Neural crest cell (in vitro differentiated cells): ENCODE results near the gene P2RY1. TPM values are rescaled to one million over a fixed set of nuclear protein-coding genes. Genes with fewer than 3 reads are reported as not detected.

Source experiments
- DNase-seq: peaks from one replicate; pipeline ENCODE4 v3.0.0; 2021; ENCODE audit warnings: low read depth, mixed read lengths, low spot score
- H3K27ac Mint-ChIP-seq: one replicate; pipeline ENCODE4 v1.8.0; 2021; ENCODE audit warnings: mild to moderate bottlenecking, mixed read lengths; ENCODE audit not compliant: unreplicated experiment
- H3K27me3 Mint-ChIP-seq: 2 replicates; pipeline ENCODE4 v1.8.0; 2021; ENCODE audit warnings: low read depth, mild to moderate bottlenecking, mixed read lengths
- H3K36me3 Mint-ChIP-seq: 2 replicates; pipeline ENCODE4 v1.8.0; 2021; ENCODE audit warnings: low read depth, mild to moderate bottlenecking, mixed read lengths
- H3K4me1 Mint-ChIP-seq: 2 replicates; pipeline ENCODE4 v1.8.0; 2021; ENCODE audit warnings: mixed read lengths
- H3K4me3 Mint-ChIP-seq: one replicate; pipeline ENCODE4 v1.8.0; 2021; ENCODE audit warnings: mild to moderate bottlenecking, mixed read lengths
- H3K9me3 Mint-ChIP-seq: 2 replicates; pipeline ENCODE4 v1.8.0; 2021; ENCODE audit warnings: mixed read lengths
- CTCF ChIP-seq: fragments of 200-600 bp; sonication (generic); conservative IDR thresholded peaks from 2 replicates; pipeline ENCODE4 v1.5.0; 2021; ENCODE audit warnings: antibody characterized with exemption, mild to moderate bottlenecking
- total RNA-seq: library from RNA; stranded (reverse); gene quantifications from 2 replicates; pipeline ENCODE4 v1.2.1, GENCODE V29; 2021

The P2RY1 gene
- total RNA-seq, 1 donor from 2014 or later = 9.0 TPM

GRCh38 chr3:152832046-152832445 lies 2.9 kb upstream of the P2RY1 start:
- Mint-ChIP-seq H3K36me3 (no peaks in the 10 kb centered on the region), H3K4me1 (peaks cover 22% of the 10 kb centered on the region), H3K4me3 (no peak overlapping the region), H3K27me3 (peaks cover 11% of the 10 kb centered on the region), H3K9me3 (no peaks in the 10 kb centered on the region), H3K27ac (no peak overlapping the region)
- DNase-seq = no peak
- TF ChIP-seq CTCF = no peak

GRCh38 chr3:152833089-152833488 lies 1.8 kb upstream of the P2RY1 start:
- Mint-ChIP-seq H3K27me3 (peaks cover 11% of the 10 kb centered on the region), H3K27ac (no peak overlapping the region), H3K4me3 (peak overlapping the region; percentile 18), H3K4me1 (peaks cover 32% of the 10 kb centered on the region), H3K9me3 (no peaks in the 10 kb centered on the region), H3K36me3 (peaks cover 4% of the 10 kb centered on the region)
- TF ChIP-seq CTCF = no peak
- no peak for DNase-seq

DNA sequence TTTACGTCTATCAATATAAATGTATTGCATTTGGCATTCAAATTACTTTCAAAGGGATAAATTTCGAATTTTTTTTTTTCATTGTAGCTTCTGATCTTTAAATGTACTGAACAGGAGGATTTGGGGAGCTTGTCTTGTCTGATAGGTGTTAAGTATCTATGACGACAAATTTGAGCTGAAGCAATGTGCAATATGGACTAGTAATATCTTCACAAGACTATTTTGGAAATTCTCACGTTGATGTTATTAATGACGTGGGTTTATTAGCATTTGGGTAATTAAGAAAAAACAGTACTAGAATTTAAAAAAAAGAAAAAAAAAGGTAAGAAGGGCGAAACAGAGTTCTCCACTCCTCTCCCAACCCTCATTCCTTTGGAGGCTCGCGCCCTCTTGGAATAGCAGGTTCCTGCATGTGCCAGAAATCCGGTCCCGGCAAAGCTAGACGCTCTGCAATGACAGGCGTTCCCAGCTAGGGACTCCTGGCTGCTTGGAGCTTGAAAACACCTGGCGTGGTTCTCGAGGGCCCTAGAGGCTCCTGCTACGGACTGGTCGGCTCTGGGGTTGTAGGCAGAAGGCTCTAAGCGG lies 648 bp upstream of the P2RY1 start:
- H3K4me3 Mint-ChIP-seq = peak overlapping the region; percentile 99
- H3K4me1 Mint-ChIP-seq = peaks cover 44% of the 10 kb centered on the region
- H3K27me3 Mint-ChIP-seq = peaks cover 11% of the 10 kb centered on the region
- H3K36me3 Mint-ChIP-seq = peaks cover 11% of the 10 kb centered on the region
- DNase-seq = no peak
- peak; percentile 33 for TF ChIP-seq CTCF
- H3K9me3 Mint-ChIP-seq = no peaks in the 10 kb centered on the region
- peak overlapping the region; percentile 90 for H3K27ac Mint-ChIP-seq

- no peaks in the 10 kb centered on the region for H3K9me3 Mint-ChIP-seq
- peaks cover 48% of the 10 kb centered on the region for H3K4me1 Mint-ChIP-seq
- no peak for DNase-seq
- H3K36me3 Mint-ChIP-seq = peaks cover 11% of the 10 kb centered on the region
- H3K27me3 Mint-ChIP-seq = peaks cover 11% of the 10 kb centered on the region
- peak; percentile 12 for TF ChIP-seq CTCF
- no peak overlapping the region for H3K27ac Mint-ChIP-seq
- peak overlapping the region; percentile 99 for H3K4me3 Mint-ChIP-seq
These were observed 721 bp downstream of the P2RY1 start for GRCh38 chr3:152835601-152836102.

DNA sequence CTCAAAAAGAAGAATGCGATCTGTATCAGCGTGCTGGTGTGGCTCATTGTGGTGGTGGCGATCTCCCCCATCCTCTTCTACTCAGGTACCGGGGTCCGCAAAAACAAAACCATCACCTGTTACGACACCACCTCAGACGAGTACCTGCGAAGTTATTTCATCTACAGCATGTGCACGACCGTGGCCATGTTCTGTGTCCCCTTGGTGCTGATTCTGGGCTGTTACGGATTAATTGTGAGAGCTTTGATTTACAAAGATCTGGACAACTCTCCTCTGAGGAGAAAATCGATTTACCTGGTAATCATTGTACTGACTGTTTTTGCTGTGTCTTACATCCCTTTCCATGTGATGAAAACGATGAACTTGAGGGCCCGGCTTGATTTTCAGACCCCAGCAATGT lies 1.3 kb downstream of the P2RY1 start:
- TF ChIP-seq CTCF = no peak
- H3K4me3 Mint-ChIP-seq = peak overlapping the region; percentile 99
- no peak for DNase-seq
- no peak overlapping the region for H3K27ac Mint-ChIP-seq
- peaks cover 48% of the 10 kb centered on the region for H3K4me1 Mint-ChIP-seq
- peaks cover 11% of the 10 kb centered on the region for H3K27me3 Mint-ChIP-seq
- H3K36me3 Mint-ChIP-seq = peaks cover 11% of the 10 kb centered on the region
- H3K9me3 Mint-ChIP-seq = no peaks in the 10 kb centered on the region
